NCI-H1436 treated with DMSO at 0.1 percent for 48 hours (cell line): Measurements from ENCODE around the gene ZNF292.
"Not testable (repeated sequence)": the region's sequence is repeated elsewhere in the genome, so short reads cannot be mapped to it uniquely, and the experiment has no call there.

ENCODE experiments used
- DNase-seq: peaks from one replicate; lab custom pipeline; 2025; lab: John Stamatoyannopoulos, UW

Gene ZNF292

DNA sequence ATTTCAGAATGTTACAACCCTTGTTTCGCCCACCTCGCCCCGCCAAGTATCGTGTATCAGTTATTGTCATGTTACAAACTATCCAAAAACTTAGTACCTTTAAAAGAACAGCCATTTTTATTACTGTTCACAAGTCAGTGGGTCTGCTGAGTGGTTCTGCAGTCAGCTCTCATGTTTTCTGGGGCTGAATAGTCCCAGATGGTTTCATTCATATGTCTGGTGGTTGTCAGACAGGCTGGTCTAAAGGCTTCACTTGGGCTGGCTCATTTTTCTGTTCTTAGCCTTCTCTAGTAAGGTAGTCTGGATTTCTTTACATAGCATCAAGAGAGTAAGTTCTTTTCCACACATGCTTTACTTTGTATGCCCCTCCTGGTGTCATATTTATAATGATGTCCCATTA lies 8.6 kb downstream of the ZNF292 start:
- DNase-seq: no peak

DNA sequence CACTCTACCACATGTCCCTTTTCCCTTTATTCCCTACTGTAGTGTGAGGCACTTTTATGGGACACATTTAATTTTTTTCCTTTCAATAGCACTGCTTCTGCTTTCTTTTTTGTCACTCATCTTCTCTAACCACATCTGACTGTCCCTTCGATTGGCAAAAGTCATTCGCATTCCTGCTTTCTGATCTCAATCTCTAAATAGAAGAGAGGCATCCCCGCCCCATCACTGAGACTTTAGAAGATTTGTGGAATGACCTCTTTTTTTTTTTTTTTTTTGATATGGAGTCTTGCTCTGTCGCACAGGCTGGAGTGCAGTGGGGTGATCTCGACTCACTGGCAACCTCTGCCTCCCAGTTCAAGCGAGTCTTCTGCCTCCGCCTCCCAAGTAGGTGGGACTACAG lies 9.1 kb downstream of the ZNF292 start:
- no peak for DNase-seq

DNA sequence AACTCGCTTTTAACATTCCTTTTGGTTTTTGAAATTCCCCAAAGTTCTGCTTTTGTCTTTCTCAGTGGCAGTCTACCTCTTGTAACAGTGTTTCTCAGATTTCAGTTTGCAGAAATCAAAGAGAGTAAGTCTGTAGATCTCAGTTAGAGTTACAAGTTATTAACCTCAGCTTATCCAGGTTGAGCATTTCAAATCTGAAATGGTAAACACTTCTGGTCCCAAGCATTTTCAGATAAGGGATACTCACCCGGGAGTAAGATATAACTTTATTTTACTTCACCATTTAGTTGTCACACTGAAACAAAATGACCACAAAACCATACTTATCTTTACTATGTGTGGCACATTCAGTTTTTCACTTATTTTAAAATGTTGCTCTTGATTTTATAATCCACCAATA lies 9.8 kb downstream of the ZNF292 start:
- DNase-seq: no peak

DNA sequence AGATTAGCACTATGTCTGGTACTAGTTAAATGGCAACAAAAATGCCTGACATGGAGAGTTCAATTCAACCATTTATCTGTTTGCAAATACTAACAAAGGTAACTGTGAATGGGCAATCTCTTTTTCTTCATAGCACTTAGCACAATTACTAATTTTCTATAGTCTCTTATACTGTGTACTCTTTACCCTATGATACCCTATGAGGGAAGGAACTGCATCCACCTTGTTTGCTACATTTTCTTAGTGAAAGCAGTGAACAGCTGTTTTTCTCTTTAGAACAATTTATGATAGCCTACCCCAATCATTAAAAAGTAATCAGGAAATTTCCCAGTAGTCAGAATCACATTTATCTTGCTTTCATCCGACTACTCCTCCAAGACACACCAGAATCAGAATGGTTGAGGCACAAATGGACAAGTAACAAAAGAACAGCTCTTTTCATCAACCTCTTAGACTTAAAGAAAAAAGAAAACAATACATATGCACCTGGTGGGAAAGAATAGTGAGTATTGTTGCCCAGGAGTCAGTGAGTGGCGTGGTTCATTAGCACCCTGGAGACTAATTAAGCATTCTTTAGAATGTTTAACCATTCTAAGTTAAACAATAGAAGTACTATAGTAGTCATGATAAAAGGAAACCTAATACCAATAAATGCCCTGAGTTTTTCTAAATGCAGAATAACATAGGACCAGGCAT lies 16.7 kb downstream of the ZNF292 start:
- DNase-seq: peak; percentile 61

DNA sequence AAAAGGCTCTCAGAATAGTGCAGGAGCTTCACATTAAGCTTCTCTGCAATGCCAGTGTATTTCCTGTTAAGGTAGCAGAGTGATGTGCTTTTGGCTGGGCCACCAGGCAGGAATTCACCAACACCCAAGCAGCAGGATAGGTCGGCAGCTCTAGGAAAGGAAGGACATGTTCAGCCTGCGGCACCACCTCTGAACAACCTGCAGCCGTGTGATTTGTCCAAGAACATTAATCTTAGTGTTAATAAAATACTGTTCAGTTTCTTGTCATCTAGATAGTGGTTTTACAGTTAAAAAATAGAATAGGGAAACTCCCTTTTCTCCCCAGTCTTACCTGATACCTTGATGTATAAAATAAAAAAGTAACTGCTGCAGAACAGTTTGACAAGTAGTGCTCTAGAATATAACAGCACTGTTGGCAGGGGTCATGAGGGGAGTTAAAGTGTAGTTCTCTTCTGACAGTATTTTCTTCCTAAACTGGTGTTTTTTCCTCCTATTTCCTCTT lies 18.8 kb downstream of the ZNF292 start:
- no peak for DNase-seq

DNA sequence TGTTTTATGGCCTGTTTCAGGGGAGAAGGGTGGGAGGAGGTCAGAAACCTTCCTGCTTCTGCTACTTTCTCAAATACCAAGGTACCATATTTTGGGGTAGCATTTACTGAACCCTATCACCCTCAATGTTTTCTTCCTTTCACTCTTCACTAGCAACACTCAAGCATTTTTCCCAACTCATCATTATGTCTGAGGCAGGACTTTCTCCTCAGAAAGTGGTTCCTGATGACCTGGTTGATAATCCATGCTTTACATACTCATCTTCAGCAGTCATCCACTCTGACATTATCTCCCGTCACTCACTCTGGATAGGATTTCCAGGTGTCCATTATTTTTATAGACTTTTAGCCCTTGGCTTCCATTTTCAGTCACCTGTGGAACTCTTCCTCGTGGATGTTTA lies 21.1 kb downstream of the ZNF292 start:
- no peak for DNase-seq

DNA sequence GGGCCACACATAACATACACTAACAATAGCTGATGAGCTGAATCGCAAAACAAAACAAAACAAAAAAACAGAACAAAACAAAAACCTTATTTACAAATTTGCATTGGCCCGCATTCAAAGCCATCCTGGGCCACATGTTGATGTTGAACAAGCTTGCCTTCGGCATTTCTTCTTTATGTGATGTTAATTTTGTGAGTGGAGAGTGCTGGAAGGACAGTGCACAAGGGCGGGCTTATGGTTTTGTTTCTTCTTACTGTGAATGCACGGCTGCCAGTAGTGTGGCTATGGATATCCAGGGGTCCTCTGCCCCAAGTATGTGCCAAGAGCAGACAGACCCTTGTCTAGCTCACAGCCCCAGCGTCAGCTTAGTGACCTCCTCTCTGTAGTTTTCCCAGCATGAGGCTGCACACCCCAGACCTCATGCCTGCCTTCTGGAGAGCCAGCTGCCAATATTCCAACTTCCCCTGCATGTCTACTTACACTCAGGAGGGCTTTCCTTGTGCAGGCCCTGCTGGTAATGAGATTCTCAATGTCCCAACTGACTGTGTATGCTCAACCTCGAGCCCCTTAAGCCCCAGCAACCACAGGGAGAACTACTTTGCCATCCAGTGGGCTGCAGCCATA lies 24.9 kb downstream of the ZNF292 start:
- DNase-seq: no peak

DNA sequence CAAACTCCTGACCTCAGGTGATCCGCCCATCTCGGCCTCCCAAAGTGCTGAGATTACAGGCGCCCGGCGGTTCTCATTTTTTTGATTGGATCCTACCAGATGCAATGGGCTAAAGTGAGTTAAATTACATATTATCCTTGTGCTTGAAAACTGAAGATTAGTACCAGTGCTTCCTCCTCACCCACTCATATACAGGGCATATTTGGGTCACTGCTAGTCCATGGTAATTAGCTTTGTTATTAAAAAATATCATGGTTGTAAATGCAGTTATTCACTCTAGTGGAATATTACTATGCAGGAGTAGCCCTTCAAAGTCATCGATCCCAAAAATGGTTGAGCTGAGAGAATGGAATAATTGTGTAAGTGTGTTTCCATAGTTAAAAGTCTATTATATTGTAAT lies 26.5 kb downstream of the ZNF292 start:
- DNase-seq: no peak

DNA sequence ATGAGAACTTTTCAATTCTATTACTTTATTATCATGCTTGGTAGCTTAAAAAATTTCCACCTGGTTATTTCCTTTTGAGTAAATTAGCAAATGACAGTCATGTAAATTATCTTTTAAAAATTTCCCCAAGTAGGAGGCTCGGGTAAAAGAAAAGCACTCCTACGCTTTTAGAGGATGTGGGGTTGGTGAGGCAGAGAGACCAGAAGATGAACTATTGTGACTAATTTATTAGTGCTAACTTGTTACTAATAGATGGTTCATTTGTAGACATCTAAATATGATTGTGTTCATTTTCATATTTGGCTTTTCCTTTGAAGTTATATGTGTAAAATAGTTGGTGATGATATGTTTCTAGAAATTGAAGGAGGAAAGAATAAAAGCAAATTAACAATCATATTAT lies 27.0 kb downstream of the ZNF292 start:
- no peak for DNase-seq

DNA sequence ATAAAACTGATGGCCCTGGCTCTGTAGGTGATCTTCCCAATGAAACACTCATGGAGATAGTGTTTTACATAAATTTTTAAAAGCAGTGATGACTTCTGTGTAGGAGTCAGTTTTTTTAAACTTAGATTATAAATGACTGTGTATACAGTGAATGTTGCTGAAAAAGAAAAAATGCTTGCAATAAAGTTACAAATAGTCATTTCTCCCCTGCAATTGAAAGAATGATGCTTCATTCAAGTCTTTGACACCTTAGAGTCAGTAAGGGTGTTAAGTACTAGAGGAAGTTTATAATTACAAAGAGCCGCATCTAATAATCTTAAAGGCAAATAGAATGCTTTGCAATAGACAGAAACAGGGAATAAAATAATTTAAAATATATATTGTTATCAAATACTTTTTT lies 27.6 kb downstream of the ZNF292 start:
- DNase-seq: no peak

DNA sequence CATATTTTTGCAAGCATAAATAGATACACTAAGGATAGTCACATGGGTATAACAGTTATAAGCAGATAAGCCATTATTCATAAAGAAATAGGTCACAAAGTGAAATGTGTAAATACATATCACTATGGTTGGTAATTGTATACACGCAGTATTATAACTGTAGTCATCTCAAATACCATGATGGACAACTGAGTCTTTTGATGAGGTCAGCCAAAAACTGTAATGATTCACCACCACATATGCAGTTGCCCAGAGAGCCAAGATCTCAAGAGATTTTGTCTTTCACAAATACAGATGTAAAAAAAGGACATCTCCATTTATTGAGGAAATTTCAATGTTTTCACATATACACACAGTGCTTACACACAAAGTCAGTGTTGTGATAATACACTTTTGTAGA lies 28.3 kb downstream of the ZNF292 start:
- no peak for DNase-seq

DNA sequence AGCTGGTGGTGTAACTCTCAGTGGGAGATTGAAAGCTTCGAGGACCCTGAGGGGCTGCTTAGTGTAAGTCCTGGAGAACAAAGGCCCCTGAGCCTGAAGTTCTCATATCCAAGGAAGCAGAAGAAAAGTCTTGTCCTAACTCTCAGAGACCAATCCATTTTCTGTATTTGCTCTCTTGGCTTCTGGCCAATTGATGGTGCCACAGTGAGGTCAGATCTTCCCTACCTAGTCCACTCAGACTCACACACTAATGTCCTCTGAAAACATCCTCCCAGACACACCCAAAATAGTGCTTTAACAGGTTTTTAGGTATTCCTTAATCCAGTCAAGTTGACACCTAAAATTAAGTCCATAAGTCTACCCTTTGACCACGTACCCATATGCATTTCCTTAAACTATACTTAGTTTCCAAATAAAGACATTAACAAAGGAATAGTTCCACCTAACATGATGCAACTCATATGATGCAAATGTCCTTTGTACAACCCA lies 29.4 kb downstream of the ZNF292 start:
- DNase-seq: no peak

DNA sequence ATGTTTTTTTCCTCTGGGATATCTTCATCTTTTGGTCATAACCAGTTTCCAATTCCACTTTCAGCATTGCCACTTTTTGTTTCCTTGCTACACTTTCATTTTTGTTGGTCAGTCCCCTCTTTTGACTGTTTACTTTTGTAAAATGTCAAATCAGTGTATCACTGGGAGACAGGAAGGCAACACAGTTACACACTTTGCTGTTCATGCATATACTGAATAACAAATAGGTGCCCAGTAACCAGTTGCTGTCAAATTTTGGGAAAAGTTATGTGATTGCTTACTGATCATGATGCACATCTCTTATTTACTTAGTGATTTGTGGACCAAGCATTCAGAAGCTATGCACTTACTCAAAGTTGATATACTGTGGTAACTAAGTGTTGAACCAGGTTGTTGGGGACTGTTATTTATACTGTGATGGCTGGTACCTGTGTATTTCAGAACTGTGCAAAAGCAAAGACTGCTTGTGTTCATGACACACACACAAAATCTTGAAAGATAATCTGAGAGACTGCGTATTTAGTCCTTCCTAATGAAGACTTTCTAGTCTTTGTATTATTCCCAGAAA lies 41.0 kb downstream of the ZNF292 start:
- no peak for DNase-seq

DNA sequence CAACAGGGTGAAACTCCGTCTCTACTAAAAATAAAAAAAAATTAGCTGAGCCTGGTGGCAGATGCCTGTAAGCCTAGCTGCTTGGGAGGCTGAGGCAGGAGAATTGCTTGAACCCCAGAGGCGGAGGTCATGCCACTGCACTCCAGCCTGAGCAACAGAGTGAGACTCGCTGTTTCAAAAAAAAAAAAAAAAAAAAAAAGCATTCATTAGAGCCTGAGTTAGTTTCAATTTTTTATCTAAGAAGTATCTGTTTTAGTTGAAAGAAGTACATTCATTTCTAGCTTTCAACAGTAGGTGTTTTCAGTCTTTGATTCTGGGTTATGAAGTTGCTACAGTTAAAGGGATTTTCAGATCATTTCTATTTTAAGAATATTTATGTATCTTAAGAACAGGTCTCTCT lies 42.2 kb downstream of the ZNF292 start:
- no peak for DNase-seq

DNA sequence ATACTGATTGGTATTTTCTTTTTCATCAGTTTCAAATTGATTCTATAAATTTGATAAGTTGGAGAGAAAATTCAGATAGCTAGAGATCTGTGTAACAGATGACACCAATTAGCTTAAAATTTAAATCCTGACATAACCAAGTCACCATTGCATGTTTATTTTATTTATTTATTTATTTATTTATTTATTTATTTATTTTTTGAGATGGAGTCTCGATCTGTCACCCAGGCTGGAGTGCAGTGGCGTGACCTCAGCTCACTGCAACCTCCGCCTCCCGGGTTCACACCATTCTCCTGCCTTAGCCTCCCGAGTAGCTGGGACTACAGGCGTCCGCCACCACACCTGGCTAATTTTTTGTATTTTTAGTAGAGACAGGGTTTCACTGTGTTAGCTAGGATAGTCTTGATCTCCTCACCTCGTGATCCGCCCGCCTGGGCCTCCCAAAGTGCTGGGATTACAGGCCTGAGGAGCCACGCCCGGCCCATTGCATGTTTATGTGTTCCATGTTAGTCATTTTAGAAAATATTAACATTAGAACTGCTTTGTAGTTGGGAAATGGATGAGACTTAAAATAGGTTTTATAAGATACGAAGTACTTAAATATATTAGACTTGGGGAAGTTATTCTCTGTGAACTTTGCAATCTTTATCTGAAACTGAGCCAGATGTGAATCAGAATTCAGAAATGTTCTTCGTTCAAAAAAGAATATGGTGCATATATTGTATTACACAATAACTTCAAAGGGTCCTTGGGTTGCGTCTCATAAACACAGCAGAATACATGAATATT lies 42.9 kb downstream of the ZNF292 start:
- DNase-seq: not testable (repeated sequence)

DNA sequence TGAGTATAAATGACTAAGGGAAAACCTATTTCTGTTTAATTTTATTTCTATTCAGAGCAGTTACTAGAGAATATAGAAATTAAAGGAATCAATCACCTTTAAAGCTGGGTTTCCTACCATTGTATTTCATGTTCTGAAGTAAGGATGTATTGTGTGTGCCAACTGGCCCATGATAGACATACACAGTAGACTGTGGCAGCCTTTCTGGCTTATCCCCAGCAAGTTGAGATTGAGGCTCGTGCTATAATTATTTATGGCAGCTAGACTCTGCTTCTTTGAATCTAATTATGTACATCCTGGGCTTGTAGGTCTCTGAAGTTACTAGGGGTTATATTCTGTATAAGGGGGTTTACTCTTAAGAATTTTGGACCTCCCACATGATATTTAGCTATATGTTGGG lies 44.4 kb downstream of the ZNF292 start:
- DNase-seq: no peak

DNA sequence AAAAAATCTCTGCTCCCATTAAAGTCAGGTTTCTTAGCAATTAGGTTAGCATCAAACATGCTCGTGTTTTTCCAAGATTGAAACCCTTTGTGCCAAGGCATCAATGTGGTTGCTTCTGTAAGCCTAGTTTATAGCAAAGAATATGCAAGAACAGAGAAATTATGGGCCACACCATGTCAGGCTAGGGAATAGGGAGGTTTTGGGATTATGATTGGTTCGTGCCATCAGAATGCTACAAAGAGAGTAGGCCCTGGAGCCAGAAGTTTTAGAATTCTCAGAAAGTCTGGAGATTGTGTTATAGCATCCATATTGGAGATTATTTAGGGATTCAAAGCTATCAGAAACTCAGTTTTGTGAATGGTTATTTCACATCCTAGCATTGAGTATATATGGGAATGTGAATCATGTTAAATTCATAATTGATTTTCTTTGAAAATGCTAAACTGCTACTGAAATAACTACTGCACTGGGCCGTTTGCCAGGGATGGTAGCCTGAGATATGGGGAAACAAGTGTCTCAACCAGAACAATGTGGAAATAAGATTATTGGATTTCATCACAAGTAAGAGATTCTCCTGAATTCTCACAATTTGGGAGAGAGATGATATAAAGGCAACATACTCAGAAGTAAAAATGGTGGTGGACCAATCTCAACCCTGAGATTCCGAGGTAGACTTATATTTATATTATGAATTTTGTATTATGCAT lies 45.3 kb downstream of the ZNF292 start:
- DNase-seq: no peak

DNA sequence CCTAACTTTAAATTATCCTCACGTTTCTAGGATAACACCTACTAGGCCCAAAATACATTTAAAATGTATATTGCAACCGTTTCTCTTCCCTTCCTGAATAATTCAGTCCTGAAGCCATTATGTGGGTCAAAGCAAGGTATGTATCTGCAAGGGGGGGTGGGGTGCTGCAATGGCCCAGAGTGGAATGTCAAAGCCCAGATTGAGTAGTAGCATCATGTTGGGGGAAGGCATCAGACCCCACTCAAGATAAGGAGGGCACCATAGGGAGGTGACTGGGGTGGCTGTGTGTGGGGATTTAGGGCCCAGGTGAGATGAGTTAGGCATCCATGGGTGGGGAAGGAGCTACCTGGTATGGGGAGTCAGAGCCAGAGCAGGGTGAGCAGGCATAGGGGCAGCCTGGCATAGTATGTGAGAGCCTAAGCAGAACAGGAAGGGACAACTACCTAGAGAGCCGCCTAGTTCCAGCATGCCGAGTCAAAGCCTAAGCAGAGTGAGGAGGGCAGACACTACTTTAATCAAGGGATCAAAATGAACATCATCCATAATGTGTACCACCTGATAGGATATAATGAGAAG lies 48.2 kb downstream of the ZNF292 start:
- DNase-seq: no peak

DNA sequence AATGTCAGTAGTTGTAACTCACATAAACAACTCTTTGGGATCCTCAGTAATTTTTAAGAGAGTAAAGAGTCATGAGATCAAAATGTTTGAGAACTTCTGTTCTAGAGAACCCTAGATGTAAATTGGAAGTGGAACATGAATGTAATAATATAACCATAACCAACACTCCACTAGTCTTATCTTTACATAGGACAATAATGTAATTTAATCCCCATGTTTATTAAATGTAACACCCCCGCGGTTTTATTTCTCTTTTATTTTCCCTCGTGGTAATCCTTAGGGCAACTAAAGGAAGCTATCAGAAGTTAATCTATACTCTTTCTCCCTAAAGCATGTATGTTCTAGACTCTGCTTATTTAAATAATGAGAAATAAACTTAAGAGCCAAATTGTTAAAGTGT lies 54.4 kb downstream of the ZNF292 start:
- no peak for DNase-seq

DNA sequence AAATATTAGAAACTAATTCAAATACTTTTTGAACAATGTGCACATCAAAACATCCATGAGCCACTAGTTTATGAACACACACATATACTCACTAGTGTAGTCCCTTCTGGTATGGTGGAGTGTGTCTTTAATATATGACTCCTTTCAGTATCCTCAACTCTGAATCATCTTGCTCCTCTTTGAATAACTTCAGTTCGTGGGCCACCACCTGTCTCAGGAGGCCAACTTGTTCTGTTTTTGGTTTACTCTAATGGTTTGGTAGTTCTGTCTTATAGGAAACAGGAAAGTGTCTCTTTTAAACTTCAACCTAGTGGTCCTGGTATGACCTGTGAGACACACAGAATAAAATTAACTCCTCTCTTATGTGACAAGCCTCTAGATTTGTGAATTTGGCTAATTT lies 55.6 kb downstream of the ZNF292 start:
- no peak for DNase-seq

DNA sequence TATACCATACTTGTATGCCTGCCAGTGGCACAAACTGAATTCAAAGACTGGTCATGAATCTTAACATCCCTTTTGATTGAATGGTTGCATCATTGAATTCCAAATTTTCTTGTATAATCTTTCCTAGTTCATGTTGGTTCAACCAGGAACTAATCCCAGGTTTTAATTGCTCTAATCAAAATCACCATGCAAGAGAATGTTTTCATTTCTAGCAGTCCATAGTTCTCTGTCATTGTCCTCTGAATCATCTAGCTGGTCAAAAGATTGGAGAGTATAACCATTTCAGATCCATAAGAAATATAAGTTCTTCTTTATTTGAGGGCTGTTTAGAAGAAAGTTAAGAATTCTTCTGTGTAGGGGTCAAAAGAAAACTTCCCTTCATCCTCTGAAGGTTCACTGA lies 57.2 kb downstream of the ZNF292 start:
- no peak for DNase-seq

DNA sequence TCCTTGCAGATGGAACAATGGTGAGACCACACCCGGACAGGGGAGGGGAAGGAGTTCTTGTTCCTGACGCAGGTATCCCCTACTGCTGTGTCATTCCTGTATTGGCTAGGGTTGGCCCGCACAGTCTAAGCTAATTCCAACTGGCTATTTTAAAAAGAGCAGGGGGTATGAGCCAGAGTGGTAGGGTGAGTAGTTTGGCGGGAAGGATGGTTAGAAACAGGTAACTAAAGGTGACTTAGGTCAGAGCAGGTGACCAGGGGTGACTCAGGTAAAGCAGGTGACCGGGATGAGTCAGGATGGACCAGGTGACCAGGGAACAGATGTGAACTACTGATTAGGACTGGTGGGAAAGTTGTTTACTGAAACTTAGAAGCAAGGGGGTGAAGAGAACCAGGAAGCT lies 58.0 kb downstream of the ZNF292 start:
- DNase-seq: no peak
